K562 (cell line): ENCODE measurements around the gene TRPV5. TPM values are rescaled to one million over a fixed set of nuclear protein-coding genes. Genes with fewer than 3 reads are reported as not detected.

Source experiments
- ATAC-seq: fragments of 200-7000 bp; cut with Tn5 transposase; 3 replicates; pipeline ENCODE4 v1.9.1; 2020; ENCODE audit warnings: moderate library complexity
- BruUV-seq: library from RNA; stranded (reverse); fragments of 400-500 nt; replicated peaks from 2 replicates; lab custom pipeline; 2021; lab: Mats Ljungman, UMichigan
- CTCF ChIA-PET: fragments of 300-600 bp; formaldehyde crosslinking; extraction: SDS; loops from one replicate; lab custom pipeline; 2021; ENCODE audit warnings: low intra/inter-chr PET ratio; lab: Yijun Ruan, JAX
- POLR2A ChIA-PET: fragments of 300-600, 350-650 bp; sonication (Branson Sonifier 250); formaldehyde crosslinking; extraction: SDS; loops from one replicate; lab custom pipeline; 2021; ENCODE audit warnings: antibody characterized with exemption, inconsistent platforms; lab: Yijun Ruan, JAX
- DNase-seq, 4 experiments: peaks; one replicate each; pipeline versions ENCODE4 v3.0.0 to v3.0.0-alpha.2; 2011 to 2018; ENCODE audit warnings: low spot score in 3 of 4, mixed read lengths in 3 of 4; ENCODE audit errors: extremely low read depth in 1 of 4
- FAIRE-seq: peaks from 2 replicates; lab custom pipeline; 2011; peaks lifted over from hg19 to GRCh38; lab: Jason Lieb, UNC
- H2AFZ ChIP-seq: 2 replicates; pipeline ENCODE4 v1.6.0; 2011; ENCODE audit warnings: low read depth, low read length, control low read depth, inconsistent platforms
- H3K27ac ChIP-seq: fragments of 200-600 bp; 3 replicates; pipeline ENCODE4 v1.8.0; 2011; ENCODE audit warnings: low read depth, mild to moderate bottlenecking, control low read depth, inconsistent platforms, low read length, moderate library complexity, mixed read lengths; ENCODE audit errors: extremely low read depth
- H3K27me3 ChIP-seq, 2 experiments: fragments of 300-600 bp in 1 of 2; 2 replicates in 1 of 2; 3 replicates in 1 of 2; pipeline versions ENCODE4 v1.6.0 to v1.8.0; 2011; ENCODE audit warnings: inconsistent platforms in 2 of 2, low read length in 2 of 2, mild to moderate bottlenecking in 1 of 2, mixed read lengths in 1 of 2, moderate library complexity in 1 of 2; ENCODE audit not compliant: control insufficient read depth in 2 of 2, insufficient read depth in 2 of 2
- H3K36me3 ChIP-seq: fragments of 300-600 bp; 3 replicates; pipeline ENCODE4 v1.8.0; 2011; ENCODE audit warnings: mild to moderate bottlenecking, low read length, inconsistent platforms; ENCODE audit not compliant: control insufficient read depth, insufficient read depth
- H3K4me1 ChIP-seq, 2 experiments: fragments of 200-600 bp in 1 of 2; replicated peaks in 1 of 2; 2 replicates in 1 of 2; 3 replicates in 1 of 2; pipeline versions ENCODE4 v1.5.1 to v1.8.0; 2011; ENCODE audit warnings: inconsistent platforms in 2 of 2, low read length in 2 of 2, mild to moderate bottlenecking in 1 of 2, mixed read lengths in 1 of 2, moderate library complexity in 1 of 2; ENCODE audit not compliant: control insufficient read depth in 2 of 2, insufficient read depth in 2 of 2
- H3K4me2 ChIP-seq: 2 replicates; pipeline ENCODE4 v1.6.1; 2011; ENCODE audit warnings: low read length, control low read depth, inconsistent platforms, mixed read lengths; ENCODE audit not compliant: insufficient read depth
- H3K4me3 ChIP-seq: fragments of 200-600 bp; sonication (generic), shearing (Covaris generic); 2 replicates; pipeline ENCODE4 v1.5.1; 2016; ENCODE audit warnings: control low read depth, inconsistent platforms
- H3K79me2 ChIP-seq: fragments of 200-600 bp; 3 replicates; pipeline ENCODE4 v1.8.0; 2011; ENCODE audit warnings: low read length, inconsistent platforms; ENCODE audit not compliant: control insufficient read depth, insufficient read depth
- H3K9ac ChIP-seq, 2 experiments: 2 replicates each; pipeline versions ENCODE4 v1.6.0 to v1.6.1; 2011; ENCODE audit warnings: low read depth in 2 of 2, low read length in 2 of 2, control low read depth in 1 of 2, inconsistent platforms in 1 of 2, mild to moderate bottlenecking in 1 of 2, mixed read lengths in 1 of 2; ENCODE audit not compliant: insufficient read depth in 1 of 2
- H3K9me1 ChIP-seq: one replicate; pipeline ENCODE4 v1.6.0; 2011; ENCODE audit warnings: inconsistent platforms, mild to moderate bottlenecking, low read length, moderate library complexity; ENCODE audit not compliant: control insufficient read depth, insufficient read depth
- H3K9me3 ChIP-seq: replicated peaks from 2 replicates; pipeline ENCODE4 v1.5.1; 2011; ENCODE audit warnings: low read depth, low read length, inconsistent platforms; ENCODE audit not compliant: control insufficient read depth, insufficient read depth
- H4K20me1 ChIP-seq: replicated peaks from 2 replicates; pipeline ENCODE4 v1.6.1; 2011; ENCODE audit warnings: low read length, inconsistent platforms, mixed read lengths; ENCODE audit not compliant: control insufficient read depth, insufficient read depth
- ATF6 ChIP-seq: sonication (generic); formaldehyde crosslinking; IDR thresholded peaks from 2 replicates; pipeline ENCODE4 v1.4.0; 2020; ENCODE audit warnings: mild to moderate bottlenecking, missing genetic modification reagents
- BACH1 ChIP-seq: fragments of 200-800 bp; sonication (Bioruptor generic); IDR thresholded peaks from 2 replicates; pipeline ENCODE4 v1.6.1; 2016; ENCODE audit warnings: missing genetic modification characterization, missing compliant biosample characterization
- GTF2B ChIP-seq: IDR thresholded peaks from 2 replicates; pipeline ENCODE4 v1.6.1; 2011; ENCODE audit not compliant: insufficient read length; ENCODE audit errors: extremely low read depth
- IFI16 ChIP-seq: fragments of 250-450 bp; sonication (Bioruptor Pico); IDR thresholded peaks from 2 replicates; pipeline ENCODE4 v2.1.2; 2022; ENCODE audit warnings: mild to moderate bottlenecking, inconsistent platforms
- KLF1 ChIP-seq: fragments of 450-650 bp; IDR thresholded peaks from 2 replicates; pipeline ENCODE4 v1.6.1; 2016; ENCODE audit warnings: missing genetic modification characterization, missing compliant biosample characterization
- MCM2 ChIP-seq: fragments of 450-650 bp; IDR thresholded peaks from 2 replicates; pipeline ENCODE4 v1.6.1; 2017; ENCODE audit warnings: low read depth, mild to moderate bottlenecking
- MYNN ChIP-seq, 2 experiments: sonication (generic); formaldehyde crosslinking in 1 of 2; IDR thresholded peaks; 2 replicates each; pipeline versions ENCODE4 v1.5.0 to v1.6.1; 2016 to 2020; ENCODE audit warnings: antibody characterized with exemption in 1 of 2, missing genetic modification reagents in 1 of 2
- NEUROD1 ChIP-seq: fragments of 150-350 bp; IDR thresholded peaks from 2 replicates; pipeline ENCODE4 v1.6.1; 2014; ENCODE audit warnings: borderline replicate concordance, low read length, low read depth; ENCODE audit not compliant: partially characterized antibody
- NFE2L1 ChIP-seq: fragments of 450-650 bp; IDR thresholded peaks from 2 replicates; pipeline ENCODE4 v1.6.1; 2016; ENCODE audit warnings: missing genetic modification characterization, low read depth, mild to moderate bottlenecking, missing compliant biosample characterization, moderate library complexity, borderline replicate concordance
- NONO ChIP-seq, 2 experiments: fragments of 200-400 bp in 1 of 2; fragments of 450-650 bp in 1 of 2; formaldehyde crosslinking in 1 of 2; IDR thresholded peaks; 2 replicates each; pipeline ENCODE4 v1.6.1; 2017; ENCODE audit warnings: low read depth in 2 of 2, mild to moderate bottlenecking in 2 of 2, moderate library complexity in 2 of 2, low read length in 1 of 2
- ZNF311 ChIP-seq: fragments of 250-450 bp; sonication (Bioruptor Pico); IDR thresholded peaks from 2 replicates; pipeline ENCODE4 v1.4.0; 2020; ENCODE audit warnings: mild to moderate bottlenecking, moderate library complexity
- ZNF79 ChIP-seq: fragments of 250-450 bp; sonication (Bioruptor Pico); IDR thresholded peaks from 2 replicates; pipeline ENCODE4 v1.4.0; 2020; ENCODE audit warnings: low read depth, mild to moderate bottlenecking, moderate library complexity
- ZSCAN32 ChIP-seq: fragments of 450-650 bp; formaldehyde crosslinking; IDR thresholded peaks from 2 replicates; pipeline ENCODE4 v1.4.0; 2020; ENCODE audit warnings: mild to moderate bottlenecking, moderate library complexity
- WGBS: fragments of 100-300 bp; shearing (Covaris generic); methylation state at CpG from one replicate; pipeline ENCODE4 v1.1.6; 2016; ENCODE audit warnings: low coverage, mixed read lengths; ENCODE audit not compliant: insufficient coverage; ENCODE audit errors: missing lambda C conversion rate; 5-methylcytosine and 5-hydroxymethylcytosine counted together
- in situ Hi-C: fragments of 300-500 bp; cut with MboI; formaldehyde crosslinking; loops from 4 replicates; pipeline ENCODE4 v1.15.0; 2018; ENCODE audit warnings: inconsistent platforms, mixed read lengths
- intact Hi-C: fragments of 100-400 bp; cut with micrococcal nuclease; formaldehyde crosslinking; loops from 2 replicates; pipeline ENCODE4 v1.14.2; 2022
- polyA plus RNA-seq, 8 experiments: library from polyadenylated mRNA; depleted of rRNA in 4 of 8; stranded (reverse) in 5 of 8; unstranded in 3 of 8; fragments of >200 nt; fragmentation: Nextera tagmentation in 2 of 8; fragmentation: Illumina TruSeq in 1 of 8; extraction: Ambion mirVana in 2 of 8; extraction: Trizol in 1 of 8; gene quantifications; 2 replicates each; pipeline versions ENCODE4 v1.2.1 to v1.2.3, GENCODE V29; 2011 to 2014; ENCODE audit warnings: inconsistent platforms in 1 of 8, missing spikeins in 1 of 8
- total RNA-seq, 7 experiments: library from RNA; depleted of rRNA in 6 of 7; stranded (reverse); fragments of >200 nt in 6 of 7; fragmentation: Illumina TruSeq in 2 of 7; extraction: Trizol in 2 of 7; gene quantifications; 2 replicates each; pipeline versions ENCODE4 v1.2.1 to v1.2.3, GENCODE V29; 2011 to 2021; ENCODE audit warnings: low replicate concordance in 1 of 7

TRPV5 gene
- total and polyA plus RNA-seq, 9 of the 15 experiments (the other 6 are each of a cell fraction or from before 2014, with no cell fraction given), result not detected

DNA sequence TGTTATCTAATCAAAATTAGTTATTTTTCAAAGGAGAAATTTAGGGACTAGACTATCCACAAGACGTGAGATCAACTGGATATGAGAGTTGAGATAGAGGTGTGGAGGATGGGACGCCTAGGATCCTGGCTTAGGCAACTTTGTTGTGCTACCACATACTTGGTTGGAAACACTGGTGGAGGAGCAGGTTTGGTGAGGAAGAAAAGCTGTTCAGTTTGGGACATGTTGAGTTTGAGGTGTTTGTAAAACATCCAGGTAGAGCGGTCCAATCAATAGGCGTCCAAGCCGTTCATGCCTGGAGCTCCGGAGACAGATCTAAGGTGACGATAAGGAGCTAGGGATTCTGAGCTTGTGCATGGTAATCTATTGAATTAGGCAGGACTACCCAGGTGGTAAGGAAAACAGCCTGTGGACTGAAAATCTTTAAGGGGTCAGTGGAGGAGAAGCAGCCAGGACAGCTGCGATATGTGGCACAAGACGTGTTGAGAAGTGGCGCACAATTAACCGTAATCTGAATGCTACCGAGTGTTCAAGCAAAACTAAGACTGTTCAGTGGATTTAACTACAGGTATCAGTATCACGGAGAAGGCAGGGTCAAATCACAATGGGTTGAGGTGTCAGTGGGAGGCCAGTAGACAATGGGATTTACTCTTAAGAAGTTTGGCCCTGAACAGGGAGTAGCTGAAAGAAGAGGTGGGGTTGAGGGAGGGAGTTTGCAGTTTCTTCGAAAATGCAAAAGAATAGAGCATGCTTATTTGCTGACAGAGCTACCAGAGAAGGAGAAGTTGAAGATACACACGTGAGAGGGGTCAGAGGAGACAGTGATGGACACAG is 31.9 kb downstream of the TRPV5 start (continued):
- TF ChIP-seq ATF6 (CRISPR knock-in tag) (no peak), NONO (IDR thresholded peaks at IDR 0.05; ENCODE audit: low read depth in 2 of 2, low read length in 1 of 2) (no peak)

DNA sequence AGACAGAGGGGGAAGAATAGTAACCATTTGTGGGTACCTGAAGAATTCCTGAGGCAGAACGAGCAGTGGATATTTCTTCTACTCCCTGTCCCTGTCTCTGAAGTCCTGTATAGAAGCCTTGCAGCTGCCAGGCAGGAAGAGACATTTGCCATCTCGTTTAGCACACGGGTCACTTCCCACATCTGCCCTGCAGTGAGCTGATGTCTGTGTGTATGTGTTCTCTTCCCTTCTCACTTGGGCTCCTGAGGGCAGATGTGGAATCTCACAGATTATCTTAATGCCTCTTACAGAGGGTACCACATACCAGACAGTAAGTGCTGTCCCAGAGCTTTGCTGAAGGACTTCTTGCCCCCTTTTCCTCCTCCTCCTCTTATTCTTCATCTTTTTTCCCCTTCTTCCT is 33.9 kb downstream of the TRPV5 start:
- H3K79me2 ChIP-seq, result no peaks in the 10 kb centered on the region
- no peak overlapping the region for H3K9ac ChIP-seq
- no peak overlapping the region for H3K27ac ChIP-seq
- FAIRE-seq (no peak), DNase-seq (no peak), ATAC-seq (no peak)
- H4K20me1 ChIP-seq, result peaks cover 3% of the 10 kb centered on the region; the same call in 1 of the 2 replicates
- no TSS peak for BruUV-seq
- H3K9me1 ChIP-seq, result no peaks in the 10 kb centered on the region
- intact Hi-C loops, result no loop called here
- no peak overlapping the region for H3K4me3 ChIP-seq
- CTCF ChIA-PET, result no interaction called here
- 1% methylated on average over 3 of the region's 3 CpGs for WGBS
- no peak for TF ChIP-seq ZNF311
- TF ChIP-seq NEUROD1, result no peak
- no peak for TF ChIP-seq MCM2
- TF ChIP-seq IFI16 (CRISPR knock-in tag), result no peak
- no peak for TF ChIP-seq ZNF79 (CRISPR knock-in tag)
- no peak for TF ChIP-seq NFE2L1 (tag)
- no peak for TF ChIP-seq ZSCAN32 (CRISPR knock-in tag)
- TF ChIP-seq MYNN (IDR thresholded peaks at IDR 0.05), result no peak
- no peak for TF ChIP-seq MYNN (CRISPR knock-in tag; IDR thresholded peaks at IDR 0.05)
- TF ChIP-seq ATF6 (CRISPR knock-in tag), result no peak
- no peak for TF ChIP-seq KLF1
- TF ChIP-seq BACH1 (tag), result no peak
- TF ChIP-seq GTF2B, result no peak
- H3K27me3 ChIP-seq, result peaks cover 15 to 39% of the 10 kb centered on the region in 2 experiments
- no peak overlapping the region for H3K4me2 ChIP-seq
- H3K9me3 ChIP-seq, result 0 out of 2 replicates have a peak, but pooled peaks cover 3% of the 10 kb centered on the region
- POLR2A ChIA-PET, result no interaction called here
- no peak overlapping the region for H2AFZ ChIP-seq
- H3K4me1 ChIP-seq, result no peaks in the 10 kb centered on the region
- in situ Hi-C loops, result no loop called here
- H3K36me3 ChIP-seq, result no peaks in the 10 kb centered on the region
